ENCODE results near the gene TMEM222.
A peak's percentile ranks its signal among the peaks of the same experiment; 100 is the strongest.
"Not testable (repeated sequence)": the region's sequence is repeated elsewhere in the genome, so short reads cannot be mapped to it uniquely, and the experiment has no call there.

TMEM222 gene

DNA sequence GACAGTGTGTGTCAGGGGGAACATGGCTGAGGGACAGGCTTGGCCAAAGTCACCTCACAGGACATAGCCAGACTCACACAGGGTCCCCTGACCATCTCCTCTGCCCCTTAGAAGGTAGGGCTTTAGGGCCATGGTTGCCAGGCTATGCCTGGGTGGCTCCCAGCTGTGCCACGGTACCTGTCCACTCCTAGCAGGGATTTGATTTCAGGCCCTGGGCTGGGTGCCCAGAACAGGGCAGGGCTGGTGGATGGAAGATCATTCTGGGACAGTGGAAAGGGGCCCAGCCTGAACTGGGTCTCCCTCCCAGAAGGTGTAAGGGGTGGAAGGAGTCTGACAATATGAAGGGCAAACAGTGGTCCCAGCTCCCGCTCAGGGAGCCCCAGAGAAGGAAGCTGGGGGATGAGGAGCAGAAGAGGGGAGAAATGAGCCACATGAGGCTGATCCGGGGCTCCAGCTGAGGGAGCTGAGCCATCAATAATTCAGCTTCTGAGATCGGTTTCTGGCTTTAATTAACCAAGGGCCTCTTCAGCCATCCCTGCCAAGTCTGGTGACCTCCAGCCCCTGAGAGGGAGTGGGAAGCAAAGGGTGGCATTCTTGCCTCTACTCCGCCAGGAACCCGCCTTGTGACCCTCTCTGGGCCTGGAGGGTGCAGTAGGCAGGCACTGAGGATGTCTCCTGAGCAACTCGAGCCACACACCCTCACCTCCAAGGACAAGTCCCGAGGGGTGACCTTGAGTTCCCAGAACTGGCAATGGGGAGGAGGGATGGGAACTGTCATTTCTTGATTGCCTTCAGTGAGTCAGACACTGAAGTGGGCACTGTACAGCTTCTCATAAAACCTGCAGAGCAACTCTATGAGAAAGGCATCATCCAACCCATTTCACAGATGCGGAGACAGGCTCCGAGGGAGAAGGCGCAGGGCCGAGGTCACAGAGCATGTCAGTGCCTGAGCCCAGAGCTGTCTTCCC lies 59.1 kb downstream of the TMEM222 start:
- no peak for DNase-seq

DNA sequence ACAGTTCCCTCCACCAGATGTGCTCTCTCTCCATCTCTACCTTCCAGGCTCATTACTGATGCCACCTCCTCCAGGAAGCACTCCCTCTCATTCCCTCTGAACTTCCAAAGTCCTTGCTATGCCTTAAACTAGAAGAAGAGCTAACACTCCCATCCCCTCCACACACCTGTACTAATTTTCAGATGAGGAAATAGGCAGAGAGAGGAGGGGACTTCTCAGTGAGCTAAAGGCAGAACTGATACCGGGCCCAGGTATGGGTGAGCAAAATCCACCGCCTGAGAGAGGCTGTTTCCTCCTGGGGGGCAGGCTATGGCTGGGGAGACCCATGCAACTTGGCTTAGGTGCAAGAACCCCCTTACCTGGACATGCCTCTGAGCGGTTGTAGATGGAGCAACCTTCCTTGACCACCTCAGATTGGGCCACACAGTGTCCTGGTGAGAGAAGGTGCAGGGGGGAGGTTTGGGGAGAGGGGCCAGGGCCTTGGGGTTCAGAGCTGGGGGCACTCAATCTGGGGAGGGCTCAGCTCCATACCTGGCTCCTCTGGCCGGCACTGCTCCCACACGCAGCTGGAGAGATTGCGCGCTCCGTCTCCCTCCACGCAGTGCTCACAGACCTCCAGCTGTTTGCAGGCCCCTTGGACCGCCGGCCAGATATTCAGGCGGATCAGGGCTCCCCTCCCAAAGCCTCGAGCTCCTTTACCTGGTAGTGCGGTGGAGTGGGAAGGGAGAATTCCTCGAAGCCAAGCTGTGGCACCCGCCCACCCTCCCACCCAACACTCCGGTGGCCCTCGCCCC lies 60.2 kb downstream of the TMEM222 start:
- DNase-seq = no peak

DNA sequence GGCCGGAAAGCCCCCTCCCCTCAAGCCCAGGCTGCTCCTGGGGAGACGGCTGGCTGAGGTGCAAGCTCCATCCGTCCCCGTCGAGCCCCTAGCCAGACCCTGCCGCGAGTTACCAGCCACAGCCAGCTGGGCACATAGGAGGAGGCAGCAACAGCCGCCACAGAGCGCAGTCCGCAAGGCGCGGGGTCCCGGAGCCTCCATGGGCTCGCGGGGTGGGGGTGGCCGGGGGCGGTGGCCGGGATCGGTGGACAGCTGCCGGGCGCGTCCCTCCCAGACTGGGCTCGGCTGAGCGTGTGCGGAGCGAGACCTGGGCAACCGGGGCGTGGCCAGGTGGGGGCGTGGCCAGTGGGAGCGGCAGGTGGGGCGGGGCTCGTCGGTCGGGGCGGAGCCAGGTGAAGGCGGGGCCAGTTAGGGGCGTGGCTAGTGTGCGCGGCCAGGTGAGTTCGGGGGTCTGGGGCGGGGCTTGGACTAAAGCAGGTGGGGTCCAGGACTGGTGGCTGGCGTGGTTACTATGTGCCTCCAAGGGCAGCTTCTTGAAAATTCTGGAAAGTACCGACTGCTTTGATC lies 61.2 kb downstream of the TMEM222 start, which contains the start of gene CD164L2:
Gene CD164L2 (minus strand): TSS at position 295 of the 567 bp plus-strand sequence. CDS start 94 bp downstream, at position 201.
- DNase-seq = peak; percentile 69

DNA sequence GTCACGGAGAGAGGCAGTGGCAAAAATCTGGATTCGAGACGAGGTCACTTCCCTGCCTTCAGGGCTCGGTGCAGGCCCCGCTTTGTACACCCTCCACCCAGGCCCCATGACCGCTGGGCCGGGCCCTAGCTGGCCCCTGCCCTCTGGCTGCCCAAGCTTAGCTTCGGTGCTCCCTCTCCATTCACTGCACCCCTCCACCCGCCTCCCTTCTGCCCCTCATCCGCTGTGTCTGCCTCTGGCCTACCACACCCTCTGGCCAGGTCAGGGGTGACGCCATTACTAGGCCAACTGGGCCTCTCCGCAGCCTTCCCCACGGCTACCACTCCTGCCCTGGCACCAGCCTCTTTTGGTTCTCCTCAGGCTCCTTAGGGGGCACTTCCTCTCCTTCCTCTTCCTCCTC lies 61.7 kb downstream of the TMEM222 start:
- DNase-seq = no peak

DNA sequence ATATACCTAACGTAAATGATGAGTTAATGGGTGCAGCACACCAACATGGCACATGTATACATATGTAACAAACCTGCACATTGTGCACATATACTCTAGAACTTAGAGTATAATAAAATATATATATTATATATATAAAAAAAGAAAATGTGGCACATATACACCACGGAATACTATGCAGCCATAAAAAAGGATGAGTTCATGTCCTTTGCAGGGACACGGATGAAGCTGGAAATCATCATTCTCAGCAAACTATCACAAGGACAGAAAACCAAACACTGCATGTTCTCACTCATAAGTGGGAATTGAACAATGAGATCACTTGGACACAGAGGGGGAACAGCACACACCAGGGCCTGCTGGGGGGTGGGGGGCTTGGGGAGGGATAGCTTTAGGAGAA lies 62.8 kb downstream of the TMEM222 start:
- not testable (repeated sequence) for DNase-seq

Measured in activated CD4-positive, alpha-beta T cell treated with anti-CD3 and anti-CD28 coated beads for 48 hours (primary cell).